HG02763 (cell line): Measurements from ENCODE around the gene SNRPD2.
A peak's percentile ranks its signal among the peaks of the same experiment; 100 is the strongest.

Experiments
- ATAC-seq: cut with Tn5 transposase; IDR thresholded peaks from one replicate; pipeline ENCODE4 v1.9.1; 2021; ENCODE audit warnings: mild to moderate bottlenecking, moderate library complexity; ENCODE audit not compliant: unreplicated experiment

Gene SNRPD2

DNA sequence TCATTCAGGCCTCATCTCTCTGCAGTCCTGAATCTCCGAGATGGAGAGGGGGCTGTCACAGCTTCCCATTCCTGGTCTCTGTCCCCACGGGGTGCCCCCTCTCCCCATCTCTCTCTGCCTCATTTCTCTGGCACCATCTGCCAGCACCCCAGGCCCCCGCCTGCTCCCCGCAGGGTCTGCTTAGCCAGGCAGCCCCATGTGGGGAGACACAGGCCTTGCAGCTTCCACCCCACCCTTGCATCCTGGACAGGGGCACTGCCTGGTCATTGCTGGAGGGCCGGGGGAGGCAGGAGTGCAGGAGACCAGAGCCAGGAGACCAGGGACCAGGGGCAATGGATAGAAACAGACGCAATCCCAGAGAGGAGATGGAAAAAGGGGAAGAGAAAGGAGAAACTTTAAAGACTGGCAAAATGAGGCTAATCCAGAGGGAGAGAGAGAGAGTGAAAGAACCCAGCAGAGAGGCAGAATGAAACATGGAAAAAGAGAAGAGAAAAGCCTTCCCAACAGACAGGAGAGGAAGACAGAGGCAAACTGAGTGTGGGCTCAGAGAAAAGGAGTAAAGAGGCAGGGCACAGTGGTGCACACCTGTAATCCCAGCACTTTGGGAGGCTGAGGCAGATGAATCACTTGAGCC lies 32.5 kb downstream of the SNRPD2 start:
- no peak for ATAC-seq

DNA sequence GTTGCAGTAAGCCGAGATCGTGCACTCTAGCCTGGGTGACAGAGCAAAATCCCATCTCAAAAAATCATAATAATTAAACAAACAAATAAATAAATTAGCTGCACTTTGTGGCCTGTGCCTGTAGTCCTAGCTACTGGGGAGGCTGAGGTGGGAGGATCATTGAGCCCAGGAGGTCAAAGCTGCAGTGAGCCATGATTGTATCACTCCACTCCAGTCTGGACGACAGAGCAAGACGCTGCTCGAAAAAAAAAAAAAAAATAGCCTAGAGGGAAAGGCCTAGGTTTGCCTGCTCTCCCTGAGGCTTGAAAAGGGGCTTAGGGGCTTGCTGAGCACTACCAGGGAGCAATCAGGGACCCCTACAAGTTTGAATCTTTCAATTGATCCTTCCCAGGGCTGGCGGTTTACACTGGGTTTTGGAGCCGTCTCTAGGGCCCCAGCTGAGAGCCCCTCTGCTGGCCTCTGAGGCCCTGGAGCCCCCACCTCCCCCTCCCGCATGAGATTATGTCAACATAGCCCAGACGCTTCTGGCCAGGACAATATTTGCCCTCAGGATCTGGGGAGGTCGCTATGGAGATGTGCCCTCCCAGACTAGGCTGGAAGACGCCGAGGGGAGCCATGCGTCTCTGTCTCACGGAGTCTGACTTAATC lies 34.1 kb downstream of the SNRPD2 start:
- no peak for ATAC-seq

DNA sequence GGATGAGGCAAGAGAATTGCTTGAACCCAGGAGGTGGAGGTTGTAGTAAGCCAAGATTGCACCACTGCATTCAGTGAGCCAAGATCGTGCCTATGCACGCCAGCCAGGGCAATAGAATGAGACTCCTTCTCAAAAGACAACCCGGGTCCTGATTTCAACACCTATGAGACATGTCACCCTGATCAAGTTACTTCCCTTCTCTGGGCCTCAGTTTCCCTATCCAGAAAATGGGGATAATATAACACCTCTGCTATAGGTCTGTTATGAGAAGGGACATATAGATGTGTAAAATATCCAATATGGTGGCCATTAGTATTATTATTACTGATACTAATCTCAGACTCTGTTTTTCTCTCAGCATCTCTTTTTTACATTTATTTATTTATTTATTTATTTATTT lies 36.7 kb downstream of the SNRPD2 start:
- ATAC-seq: no peak

DNA sequence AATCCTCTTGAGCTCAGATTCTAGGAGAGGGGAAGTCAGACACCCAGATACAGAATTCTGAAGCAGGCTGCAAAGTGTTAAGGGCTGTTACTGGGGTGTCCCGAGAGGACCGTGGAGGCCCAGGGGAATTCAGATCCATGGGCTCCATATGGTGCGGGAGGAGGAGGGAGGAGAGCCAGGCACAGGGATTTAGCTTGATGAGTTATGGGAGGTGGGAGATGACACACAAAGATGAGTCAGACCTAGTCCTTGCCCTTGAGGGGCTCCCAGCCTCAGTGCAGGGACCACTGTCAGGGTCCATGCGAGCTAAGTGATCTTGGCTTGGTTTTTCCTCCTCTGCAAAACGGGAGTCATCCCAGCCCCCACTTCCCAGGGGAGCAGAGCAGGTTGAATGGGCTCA lies 38.1 kb downstream of the SNRPD2 start:
- ATAC-seq: no peak

DNA sequence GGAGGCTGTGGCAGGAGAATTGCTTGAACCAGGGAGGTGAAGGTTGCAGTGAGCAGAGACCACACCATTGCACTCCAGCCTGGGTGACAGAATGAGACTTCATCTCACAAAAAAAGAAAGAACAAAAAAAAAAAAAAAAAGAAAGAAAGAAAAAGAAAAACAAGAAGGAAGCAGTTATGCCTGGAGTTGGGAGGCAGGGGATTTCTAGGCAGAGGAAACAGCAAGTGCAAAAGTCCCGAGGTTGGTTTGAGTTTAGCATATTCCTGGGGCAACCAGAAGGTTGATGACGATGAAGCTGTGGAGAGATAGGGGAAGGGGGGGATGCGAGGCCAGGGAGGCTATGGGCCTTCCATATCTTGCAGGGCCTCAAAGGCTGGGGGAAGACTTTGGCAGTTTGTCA lies 41.0 kb downstream of the SNRPD2 start:
- ATAC-seq: no peak

DNA sequence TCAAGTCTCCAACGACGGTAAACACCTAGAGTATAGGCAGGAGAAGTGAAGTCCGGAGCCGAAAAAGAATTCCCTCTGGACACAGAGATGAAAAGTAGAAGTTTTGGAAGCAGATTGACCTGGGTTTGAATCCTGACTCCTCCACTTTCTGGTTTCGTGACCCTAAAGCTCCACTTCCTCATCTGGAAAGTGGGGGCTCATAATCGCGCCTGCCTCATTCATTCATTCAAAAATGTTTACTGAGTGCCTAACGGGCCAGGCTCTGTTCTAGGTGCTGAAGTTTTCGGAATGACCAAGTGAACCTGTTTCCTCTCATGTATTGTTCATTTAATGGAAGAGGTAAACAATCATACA lies 45.4 kb downstream of the SNRPD2 start:
- ATAC-seq: no peak

DNA sequence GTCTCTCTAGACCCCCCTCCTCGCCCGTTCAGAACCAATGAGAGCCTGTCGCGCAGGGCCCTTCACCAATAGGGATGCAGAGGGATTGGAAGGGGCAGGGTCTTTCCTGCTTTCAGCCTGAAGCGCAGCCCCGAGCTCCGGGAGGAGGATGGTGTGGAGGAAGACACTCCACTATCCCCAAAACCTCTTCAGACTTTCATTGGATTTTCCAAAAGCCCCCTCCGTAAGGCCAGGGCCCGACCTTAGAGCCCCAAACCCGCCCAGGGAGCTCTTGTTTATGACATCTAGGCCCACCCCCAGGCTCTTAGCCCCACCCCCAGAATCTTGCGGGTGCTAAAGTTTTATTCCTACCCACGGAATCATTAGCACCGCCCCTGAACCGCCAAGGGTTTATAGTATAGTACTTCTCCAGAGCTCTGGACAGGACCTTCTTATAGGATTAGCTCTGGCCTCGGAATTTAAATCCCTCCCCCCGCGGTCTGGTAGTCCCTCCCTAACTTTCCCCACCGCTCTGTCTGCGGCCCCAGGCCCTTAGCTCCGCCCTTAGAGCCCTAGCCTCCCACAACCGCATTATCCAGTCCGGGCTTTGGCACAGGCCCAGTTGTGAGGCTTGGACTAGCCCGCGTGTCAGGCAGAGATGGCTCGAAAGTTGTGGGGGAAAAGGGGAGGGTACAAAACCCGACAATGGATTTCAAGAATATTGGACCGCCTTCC lies 46.0 kb downstream of the SNRPD2 start:
- peak; percentile 26 for ATAC-seq

DNA sequence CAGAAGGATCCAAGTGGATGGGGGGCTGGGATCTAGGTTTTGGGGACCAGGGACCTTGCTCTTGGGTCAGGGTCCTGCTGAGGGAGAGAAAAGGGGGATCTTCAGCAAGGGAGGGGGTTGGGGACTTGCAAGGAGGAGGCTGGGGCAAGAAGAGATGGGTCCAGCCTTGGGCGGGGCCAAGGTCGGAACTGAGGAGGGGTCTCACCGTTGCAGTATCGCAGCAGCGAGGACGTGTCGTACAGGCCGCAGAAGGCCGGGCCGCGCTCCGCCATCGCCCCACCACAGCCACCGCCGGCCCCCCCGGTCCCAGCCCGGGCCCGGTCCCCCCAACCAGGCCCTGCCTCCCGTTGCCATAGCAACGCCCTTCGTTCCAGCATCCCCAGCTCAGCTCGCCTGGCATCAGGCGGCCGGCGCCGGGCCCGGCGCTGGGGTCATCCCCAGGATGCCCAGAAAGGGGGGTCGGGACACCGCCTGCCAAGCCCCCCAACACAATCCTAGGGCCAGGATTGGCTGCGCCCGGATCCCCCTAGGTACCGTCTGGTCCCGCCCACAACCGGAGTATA lies 46.6 kb downstream of the SNRPD2 start:
- ATAC-seq: no peak

DNA sequence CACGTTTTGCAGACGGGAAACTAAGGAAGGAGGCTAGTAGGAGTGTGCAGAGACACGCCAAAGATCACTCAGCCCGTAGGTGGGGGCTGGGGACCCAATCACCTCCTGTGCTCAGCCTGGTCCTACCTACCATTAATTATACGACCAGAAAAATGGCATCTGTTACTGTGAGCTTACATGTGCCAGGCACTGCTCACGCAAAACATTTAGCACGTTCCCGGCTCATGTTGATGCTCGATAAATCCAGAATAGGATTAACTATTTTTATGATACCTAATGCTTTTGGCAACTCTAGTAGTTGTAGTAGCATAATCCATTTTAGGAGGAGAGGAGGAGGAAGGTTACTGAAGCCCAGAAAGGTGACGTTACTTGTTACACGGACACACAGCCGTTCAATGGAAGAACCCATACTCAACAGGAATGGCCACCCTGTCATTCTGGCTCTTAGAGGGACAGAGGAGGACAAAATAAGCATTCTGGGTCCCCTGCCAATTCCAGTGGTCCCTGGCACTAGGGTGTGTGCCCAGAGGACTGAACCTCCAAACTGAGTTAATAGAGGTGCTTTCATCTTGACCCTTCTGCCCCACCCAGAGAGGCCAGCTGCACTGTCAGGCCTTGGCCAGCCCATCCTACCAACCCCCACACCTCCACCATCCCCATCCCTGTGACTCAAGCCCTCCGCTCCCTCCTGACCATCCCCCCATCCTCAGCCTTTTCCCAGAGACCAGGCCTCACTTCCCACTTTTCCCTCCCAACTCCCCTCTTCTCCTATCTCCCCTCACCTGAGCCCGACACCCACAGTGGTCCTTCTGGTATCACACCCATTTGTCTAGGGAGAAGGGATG lies 47.6 kb downstream of the SNRPD2 start:
- ATAC-seq: no peak

DNA sequence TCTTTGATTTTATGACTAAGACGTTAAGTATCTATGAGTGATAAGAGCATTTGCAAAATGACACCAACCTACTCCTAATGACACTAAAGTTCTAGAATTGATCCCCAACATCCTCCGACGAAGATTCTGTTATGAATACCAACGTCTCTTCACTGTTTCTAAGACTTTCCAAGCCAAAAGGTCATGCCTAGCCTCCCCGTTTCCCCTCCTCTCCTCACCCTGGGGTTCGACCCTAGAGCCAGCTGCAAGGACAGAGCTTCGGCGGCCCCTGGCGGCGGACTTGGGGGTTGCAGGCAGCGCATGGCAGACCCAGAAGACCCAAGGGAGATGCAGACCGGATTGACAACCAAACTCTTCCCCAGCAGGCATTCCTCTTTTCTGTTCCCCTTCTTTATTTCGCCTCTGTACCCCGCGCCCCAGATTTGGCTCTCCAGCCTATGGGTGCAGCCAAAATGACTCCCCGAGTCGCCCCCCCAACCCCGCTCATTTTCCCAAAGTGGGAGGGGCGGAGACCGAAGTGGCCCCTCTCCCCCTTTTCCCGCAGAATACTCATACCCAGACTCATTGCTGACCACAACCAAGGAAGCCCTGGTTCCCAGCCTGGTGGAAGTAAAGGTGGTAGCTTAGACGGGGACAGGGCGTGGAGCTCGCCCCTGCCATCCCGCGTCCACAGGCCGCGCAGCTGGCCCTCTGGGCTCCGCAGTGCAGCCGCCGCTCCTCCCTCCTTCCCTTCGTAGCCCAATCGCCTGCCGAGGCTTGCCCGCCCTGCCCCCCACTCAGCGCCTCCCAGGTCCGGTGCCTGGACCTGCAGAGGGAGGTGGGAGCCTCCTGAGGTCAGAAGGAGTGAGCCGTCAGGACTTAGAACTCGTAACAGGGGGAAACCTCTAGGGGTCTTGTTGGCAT lies 48.5 kb downstream of the SNRPD2 start:
- ATAC-seq: peak; percentile 27

DNA sequence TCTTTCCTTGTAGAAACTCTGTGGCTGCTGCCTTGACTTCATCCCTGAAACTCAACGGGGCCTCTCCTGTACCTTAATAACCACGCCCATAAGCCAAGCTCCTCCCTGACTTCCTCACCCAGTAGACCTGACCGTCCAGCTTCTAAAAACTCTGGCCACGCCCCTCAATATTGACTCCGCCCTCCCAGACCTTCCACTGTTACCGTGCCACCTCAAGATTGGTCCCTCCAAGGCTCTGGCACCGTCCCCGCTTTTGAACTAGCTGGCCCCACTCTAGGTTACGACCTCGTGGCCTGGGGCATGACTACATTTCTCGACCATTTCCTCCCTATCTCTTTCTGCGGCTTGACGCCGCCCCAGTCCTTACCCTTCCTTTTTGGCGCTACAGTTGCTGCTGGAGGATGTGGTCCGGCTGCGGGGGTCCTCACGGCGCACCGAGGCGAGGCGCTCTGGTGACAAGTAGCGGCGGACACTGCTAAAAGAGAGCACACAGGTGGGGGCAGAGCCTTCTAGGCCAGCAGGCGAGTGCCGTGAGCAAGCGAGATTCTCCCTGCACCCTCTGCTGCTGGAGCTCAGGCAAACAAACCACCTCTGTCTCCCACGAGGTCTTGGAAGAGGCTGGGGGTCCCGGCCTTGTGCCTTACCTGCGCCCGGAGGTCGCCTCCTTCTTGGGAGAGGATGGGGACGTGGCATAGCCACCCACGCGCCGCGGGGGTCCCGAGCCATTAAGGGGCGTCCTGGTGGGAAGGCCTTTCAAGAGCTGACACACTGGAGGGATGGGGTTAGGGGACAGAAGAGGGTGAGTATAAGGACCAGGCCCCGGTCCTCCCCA lies 50.3 kb downstream of the SNRPD2 start:
- ATAC-seq: peak; percentile 27

DNA sequence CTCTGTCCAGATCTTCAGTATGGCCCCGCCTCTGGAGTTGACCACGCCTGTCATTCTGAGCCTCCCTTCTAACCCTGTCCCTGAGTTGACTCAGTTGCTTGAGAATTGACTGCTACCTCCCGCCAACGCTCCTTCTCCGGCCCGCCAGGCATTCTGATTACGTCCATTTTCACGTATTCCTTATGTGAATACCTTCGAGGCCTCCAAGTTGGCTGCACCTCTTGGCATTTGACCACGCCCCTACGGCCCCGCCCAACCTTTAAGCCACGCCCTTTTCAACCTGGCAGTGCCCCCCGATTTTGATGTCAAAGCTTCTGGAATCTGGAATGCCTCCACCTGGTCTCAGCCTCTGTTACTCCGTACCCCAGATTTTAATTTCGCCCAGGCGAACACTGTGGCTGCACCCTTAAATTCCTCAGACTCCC lies 50.9 kb downstream of the SNRPD2 start:
- no peak for ATAC-seq

DNA sequence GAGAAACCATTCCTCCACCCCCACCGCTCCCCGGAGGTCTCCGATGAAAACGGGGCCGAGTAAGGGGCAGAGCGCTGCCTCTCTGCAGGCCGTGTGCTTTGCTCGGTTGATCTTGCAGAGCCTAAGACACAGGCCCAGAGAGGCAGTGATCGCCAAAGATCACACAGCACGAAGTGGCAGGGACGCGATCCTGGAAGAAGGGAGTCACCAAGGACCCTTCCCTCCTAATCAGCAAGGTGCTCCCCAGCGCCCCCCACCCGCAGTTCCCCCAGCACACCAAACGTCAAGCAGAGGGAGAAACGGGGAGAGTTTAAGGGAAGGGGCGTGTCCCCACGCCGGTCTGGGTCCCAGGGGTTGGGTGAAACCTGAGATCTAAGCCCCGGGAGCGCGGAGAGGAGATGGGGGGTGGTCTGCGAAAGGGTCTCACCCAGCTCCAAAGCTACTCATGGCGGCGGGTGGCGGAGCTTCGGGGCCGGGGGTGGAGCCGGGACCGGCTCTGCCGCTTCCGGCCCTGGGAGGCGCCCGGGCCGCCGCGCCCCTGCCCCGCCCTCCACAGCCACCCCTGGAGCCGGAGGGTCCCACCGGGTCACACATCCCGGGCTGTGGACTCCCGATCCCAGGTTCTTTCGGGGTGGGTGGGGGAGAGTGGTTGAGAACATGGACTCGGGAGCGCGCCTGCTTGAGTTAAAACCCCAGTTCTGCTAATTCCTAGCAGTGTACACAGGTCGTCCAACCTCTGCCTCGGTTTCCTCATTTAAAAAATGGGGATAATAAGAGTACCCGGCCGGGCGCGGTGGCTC lies 52.6 kb downstream of the SNRPD2 start, which contains the start of gene EML2:
EML2 (minus strand) TSS at position 468 of the 800 bp plus-strand sequence; CDS start at position 447, 21 bp downstream.
- ATAC-seq: no peak

DNA sequence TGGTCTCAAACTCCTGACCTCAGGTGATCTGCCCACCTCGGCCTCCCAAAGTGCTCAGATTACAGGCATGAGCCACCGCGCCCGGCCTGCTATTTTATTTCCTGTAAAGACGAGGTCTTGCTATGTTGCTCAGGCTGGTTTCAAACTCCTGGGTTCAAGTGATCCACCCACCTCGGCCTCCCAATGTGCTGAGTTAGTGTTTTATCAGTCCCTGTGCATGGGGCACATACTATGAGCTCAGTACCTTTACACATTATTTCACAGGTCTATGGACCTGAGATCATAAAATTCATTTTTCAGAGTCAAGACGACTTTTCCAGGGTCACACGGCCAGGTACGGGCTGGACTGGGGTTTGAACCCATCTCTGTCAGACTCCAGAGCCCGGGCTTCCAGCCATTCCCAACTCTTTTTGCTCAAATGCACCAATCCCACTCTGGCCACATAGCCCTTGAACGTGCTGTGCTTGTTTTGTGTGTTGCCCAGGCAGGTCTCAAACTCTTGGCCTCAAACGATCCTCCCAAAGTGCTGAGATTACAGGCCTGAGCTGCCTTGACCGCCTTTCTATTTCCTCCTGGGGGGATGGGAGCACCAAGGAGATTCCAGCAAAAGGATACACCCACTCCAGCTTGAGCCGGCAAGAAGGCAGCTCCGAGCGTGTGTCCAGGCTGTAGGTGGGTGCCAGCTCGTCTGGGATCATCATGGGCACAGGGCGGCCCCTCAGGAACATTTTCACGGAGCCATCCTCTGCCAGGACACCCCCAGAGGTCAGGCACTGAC lies 53.7 kb downstream of the SNRPD2 start:
- no peak for ATAC-seq
